Astrocyte (in vitro differentiated cells and primary cell): Measurements from ENCODE around the gene CARD14. TPM values are rescaled to one million over a fixed set of nuclear protein-coding genes. Genes with fewer than 3 reads are reported as not detected.

Experiments
- DNase-seq: peaks from one replicate; pipeline ENCODE4 v3.0.0-alpha.2; 2010; ENCODE audit warnings: low read depth
- FAIRE-seq: peaks from 2 replicates; lab custom pipeline; 2011; peaks lifted over from hg19 to GRCh38; lab: Jason Lieb, UNC
- H2AFZ ChIP-seq: 2 replicates; pipeline ENCODE4 v1.6.0; 2012; ENCODE audit warnings: low read depth, low read length, inconsistent platforms
- H3K27ac ChIP-seq: 2 replicates; pipeline ENCODE4 v1.5.1; 2011; ENCODE audit warnings: low read depth, low read length, inconsistent platforms
- H3K27me3 ChIP-seq: 2 replicates; pipeline ENCODE4 v1.6.0; 2011; ENCODE audit warnings: low read length, inconsistent platforms; ENCODE audit not compliant: insufficient read depth
- H3K36me3 ChIP-seq: 2 replicates; pipeline ENCODE4 v1.5.1; 2011; ENCODE audit warnings: low read length, inconsistent platforms; ENCODE audit not compliant: insufficient read depth
- H3K4me1 ChIP-seq: 2 replicates; pipeline ENCODE4 v1.5.1; 2011; ENCODE audit warnings: low read length, inconsistent platforms; ENCODE audit not compliant: insufficient read depth
- H3K4me2 ChIP-seq: 2 replicates; pipeline ENCODE4 v1.6.0; 2012; ENCODE audit warnings: low read length, inconsistent platforms
- H3K4me3 ChIP-seq: 2 replicates; pipeline ENCODE4 v1.5.1; 2011; ENCODE audit warnings: low read depth, mild to moderate bottlenecking, low read length, inconsistent platforms; ENCODE audit not compliant: insufficient read depth
- H3K79me2 ChIP-seq: 2 replicates; pipeline ENCODE4 v1.6.0; 2012; ENCODE audit warnings: mild to moderate bottlenecking, low read length, inconsistent platforms; ENCODE audit not compliant: insufficient read depth
- H3K9ac ChIP-seq: 2 replicates; pipeline ENCODE4 v1.6.0; 2012; ENCODE audit warnings: mild to moderate bottlenecking, low read length, inconsistent platforms
- H3K9me3 ChIP-seq: 2 replicates; pipeline ENCODE4 v1.5.1; 2012; ENCODE audit warnings: low read depth, mild to moderate bottlenecking, low read length, inconsistent platforms; ENCODE audit not compliant: insufficient read depth
- H4K20me1 ChIP-seq: 2 replicates; pipeline ENCODE4 v1.6.0; 2012; ENCODE audit warnings: low read length, inconsistent platforms; ENCODE audit not compliant: insufficient read depth
- H3K27ac Mint-ChIP-seq: one replicate; pipeline ENCODE4 v1.8.0; 2021; ENCODE audit warnings: mild to moderate bottlenecking, mixed read lengths; ENCODE audit not compliant: unreplicated experiment
- H3K27me3 Mint-ChIP-seq: one replicate; pipeline ENCODE4 v1.8.0; 2021; ENCODE audit warnings: low read depth, mixed read lengths; ENCODE audit not compliant: unreplicated experiment
- H3K36me3 Mint-ChIP-seq: one replicate; pipeline ENCODE4 v1.8.0; 2021; ENCODE audit warnings: low read depth, mixed read lengths; ENCODE audit not compliant: unreplicated experiment
- H3K4me1 Mint-ChIP-seq: one replicate; pipeline ENCODE4 v1.8.0; 2021; ENCODE audit warnings: low read depth, mixed read lengths; ENCODE audit not compliant: unreplicated experiment
- H3K4me3 Mint-ChIP-seq: one replicate; pipeline ENCODE4 v1.8.0; 2021; ENCODE audit warnings: mild to moderate bottlenecking, moderate library complexity, mixed read lengths; ENCODE audit not compliant: unreplicated experiment
- H3K9me3 Mint-ChIP-seq: one replicate; pipeline ENCODE4 v1.8.0; 2021; ENCODE audit warnings: mild to moderate bottlenecking, mixed read lengths; ENCODE audit not compliant: unreplicated experiment
- CTCF ChIP-seq: IDR thresholded peaks from 2 replicates; pipeline ENCODE4 v1.5.1; 2011; ENCODE audit warnings: low read depth, mild to moderate bottlenecking, inconsistent platforms, low read length, moderate library complexity; ENCODE audit not compliant: insufficient read depth
- EZH2 ChIP-seq: IDR thresholded peaks from 2 replicates; pipeline ENCODE4 v1.6.1; 2012; ENCODE audit warnings: mild to moderate bottlenecking, low read length, inconsistent platforms; ENCODE audit not compliant: insufficient read depth
- total RNA-seq: library from RNA; stranded (reverse); gene quantifications from 2 replicates; pipeline ENCODE4 v1.2.1, GENCODE V29; 2021

The CARD14 gene
- total RNA-seq, 1 donor from 2014 or later = not detected

GRCh38 chr17:80223142-80223815, 53.4 kb downstream of the CARD14 start:
- Mint-ChIP-seq H3K9me3 (no peaks in the 10 kb centered on the region), H3K4me1 (peaks cover 3% of the 10 kb centered on the region), H3K27me3 (no peaks in the 10 kb centered on the region), H3K27ac (no peak overlapping the region), H3K4me3 (peak overlapping the region; percentile 35), H3K36me3 (peaks cover 10% of the 10 kb centered on the region)
- H3K4me3 ChIP-seq = no peak overlapping the region
- peaks cover 10% of the 10 kb centered on the region for H3K4me1 ChIP-seq
- peaks cover 6% of the 10 kb centered on the region for H4K20me1 ChIP-seq
- no peaks in the 10 kb centered on the region for H3K27me3 ChIP-seq
- H3K9ac ChIP-seq = no peak overlapping the region
- no peak for FAIRE-seq
- no peak overlapping the region for H3K4me2 ChIP-seq
- no peak overlapping the region for H3K27ac ChIP-seq
- no peaks in the 10 kb centered on the region for H3K79me2 ChIP-seq
- no peak for TF ChIP-seq EZH2
- TF ChIP-seq CTCF = no peak
- no peaks in the 10 kb centered on the region for H3K36me3 ChIP-seq
- no peaks in the 10 kb centered on the region for H3K9me3 ChIP-seq
- no peak for DNase-seq
- no peak overlapping the region for H2AFZ ChIP-seq

- no peak for FAIRE-seq
- no peaks in the 10 kb centered on the region for H3K27me3 Mint-ChIP-seq
- no peak for TF ChIP-seq CTCF
- no peak for TF ChIP-seq EZH2
- peaks cover 3% of the 10 kb centered on the region for H3K4me1 Mint-ChIP-seq
- peaks cover 10% of the 10 kb centered on the region for H3K36me3 Mint-ChIP-seq
- H3K4me3 ChIP-seq = no peak overlapping the region
- H3K27me3 ChIP-seq = no peaks in the 10 kb centered on the region
- no peak overlapping the region for H3K27ac Mint-ChIP-seq
- H3K9me3 Mint-ChIP-seq = no peaks in the 10 kb centered on the region
- H3K9me3 ChIP-seq = no peaks in the 10 kb centered on the region
- no peak for DNase-seq
- H2AFZ ChIP-seq = no peak overlapping the region
- H3K4me1 ChIP-seq = peaks cover 10% of the 10 kb centered on the region
- no peak overlapping the region for H3K4me2 ChIP-seq
- H3K4me3 Mint-ChIP-seq = no peak overlapping the region
- no peak overlapping the region for H3K27ac ChIP-seq
- H3K36me3 ChIP-seq = no peaks in the 10 kb centered on the region
- H3K79me2 ChIP-seq = no peaks in the 10 kb centered on the region
- no peaks in the 10 kb centered on the region for H4K20me1 ChIP-seq
- no peak overlapping the region for H3K9ac ChIP-seq
Measured at GRCh38 chr17:80223838-80224497, 54.1 kb downstream of the CARD14 start.

- FAIRE-seq (no peak), DNase-seq (no peak)
- peaks cover 3% of the 10 kb centered on the region for H3K4me1 ChIP-seq
- no peaks in the 10 kb centered on the region for H4K20me1 ChIP-seq
- H3K9me3 ChIP-seq = no peaks in the 10 kb centered on the region
- Mint-ChIP-seq H3K36me3 (peaks cover 10% of the 10 kb centered on the region), H3K9me3 (no peaks in the 10 kb centered on the region), H3K4me3 (no peak overlapping the region), H3K27me3 (no peaks in the 10 kb centered on the region), H3K4me1 (no peaks in the 10 kb centered on the region), H3K27ac (no peak overlapping the region)
- H3K79me2 ChIP-seq = no peaks in the 10 kb centered on the region
- H3K4me2 ChIP-seq = no peak overlapping the region
- TF ChIP-seq CTCF = no peak
- TF ChIP-seq EZH2 = no peak
- no peak overlapping the region for H2AFZ ChIP-seq
- H3K4me3 ChIP-seq = no peak overlapping the region
- H3K27me3 ChIP-seq = no peaks in the 10 kb centered on the region
- H3K36me3 ChIP-seq = no peaks in the 10 kb centered on the region
- H3K9ac ChIP-seq = no peak overlapping the region
- H3K27ac ChIP-seq = no peak overlapping the region
Measured at GRCh38 chr17:80224683-80225082, 54.9 kb downstream of the CARD14 start.
